ENCODE measurements around the gene KDM1A.
A peak's percentile ranks its signal among the peaks of the same experiment; 100 is the strongest.
"Not testable (repeated sequence)": the region's sequence is repeated elsewhere in the genome, so short reads cannot be mapped to it uniquely, and the experiment has no call there.

KDM1A gene

GRCh38 chr1:23019094-23019862, at the start of gene KDM1A:
Gene KDM1A (plus strand): TSS chr1:23019468. CDS start chr1:23019597, 129 bp downstream.
- DNase-seq, result peak; percentile 97

GRCh38 chr1:22970096-22970495, 49.2 kb upstream of the KDM1A start:
- DNase-seq, result no peak

GRCh38 chr1:22971161-22971560, 48.1 kb upstream of the KDM1A start:
- no peak for DNase-seq

- DNase-seq, result no peak
Observed at GRCh38 chr1:22971611-22972405, 47.5 kb upstream of the KDM1A start.

- DNase-seq, result no peak
Observed at GRCh38 chr1:22972760-22973159, 46.5 kb upstream of the KDM1A start, which contains the start of gene LACTBL1. Gene LACTBL1 (minus strand): TSS chr1:22972866. CDS start chr1:22972316, 550 bp downstream.

- no peak for DNase-seq
Observed at GRCh38 chr1:22975694-22976093, 43.6 kb upstream of the KDM1A start.

- DNase-seq, result no peak
Observed at GRCh38 chr1:22976127-22976460, 43.2 kb upstream of the KDM1A start.

- peak; percentile 46 to 56 for DNase-seq
Observed at GRCh38 chr1:22976461-22977243, 42.6 kb upstream of the KDM1A start.

- DNase-seq, result no peak
Observed at GRCh38 chr1:22978299-22978698, 41.0 kb upstream of the KDM1A start.

- DNase-seq, result not testable (repeated sequence)
Observed at GRCh38 chr1:22980471-22980790, 38.8 kb upstream of the KDM1A start.

GRCh38 chr1:22983944-22984343, 35.3 kb upstream of the KDM1A start:
- no peak for DNase-seq

- not testable (repeated sequence) for DNase-seq
Observed at GRCh38 chr1:22992384-22992783, 26.9 kb upstream of the KDM1A start.

GRCh38 chr1:22993220-22993795, 26.0 kb upstream of the KDM1A start:
- not testable (repeated sequence) for DNase-seq

- no peak for DNase-seq
Observed at GRCh38 chr1:22995774-22996173, 23.5 kb upstream of the KDM1A start.

GRCh38 chr1:22997528-22997927, 21.7 kb upstream of the KDM1A start:
- not testable (repeated sequence) for DNase-seq

- not testable (repeated sequence) for DNase-seq
Observed at GRCh38 chr1:23000133-23000532, 19.1 kb upstream of the KDM1A start.

GRCh38 chr1:23002218-23002617, 17.1 kb upstream of the KDM1A start:
- not testable (repeated sequence) for DNase-seq

- no peak for DNase-seq
Observed at GRCh38 chr1:23004112-23004511, 15.2 kb upstream of the KDM1A start.

GRCh38 chr1:23004769-23005168, 14.5 kb upstream of the KDM1A start:
- DNase-seq, result not testable (repeated sequence)

- DNase-seq, result no peak
Observed at GRCh38 chr1:23007106-23007505, 12.2 kb upstream of the KDM1A start.

GRCh38 chr1:23008901-23009300, 10.4 kb upstream of the KDM1A start:
- DNase-seq, result no peak

- DNase-seq, result not testable (repeated sequence)
Observed at GRCh38 chr1:23010025-23010424, 9.2 kb upstream of the KDM1A start.

GRCh38 chr1:23013657-23014056, 5.6 kb upstream of the KDM1A start:
- DNase-seq, result no peak
